ENCODE measurements around the gene C2CD2. TPM values are rescaled to one million over a fixed set of nuclear protein-coding genes. Genes with fewer than 3 reads are reported as not detected.

C2CD2 gene
- total RNA-seq, 3 donors from 2014 or later = 37.0 to 73.8 (median 41.6) TPM

GRCh38 chr21:41975391-41976272, 21.8 kb upstream of the C2CD2 start:
- no peaks in the 10 kb centered on the region for H3K36me3 ChIP-seq
- no peak overlapping the region for H3K27ac ChIP-seq
- H3K9me3 ChIP-seq = no peaks in the 10 kb centered on the region
- H3K4me3 ChIP-seq = no peak overlapping the region
- no peak for TF ChIP-seq POLR2A (IDR thresholded peaks at IDR 0.05)
- TF ChIP-seq CTCF (IDR thresholded peaks at IDR 0.05) = no peak
- TF ChIP-seq POLR2AphosphoS5 (IDR thresholded peaks at IDR 0.05) = no peak
- no peaks in the 10 kb centered on the region for H3K4me1 ChIP-seq
- H3K27me3 ChIP-seq = no peaks in the 10 kb centered on the region
- intact Hi-C loops (cut with DNase I; ENCODE audit: low total_unique reads) = no loop called here
- peak in 1 of 2 donors; percentile 14 for DNase-seq (ENCODE audit: low spot score in 2 of 2)

GRCh38 chr21:41974752-41975053, 20.9 kb upstream of the C2CD2 start:
- no peaks in the 10 kb centered on the region for H3K9me3 ChIP-seq
- intact Hi-C loops (cut with DNase I; ENCODE audit: low total_unique reads) = no loop called here
- DNase-seq (ENCODE audit: low spot score in 2 of 2) = peak in 1 of 2 donors; percentile 6

GRCh38 chr21:41973861-41974751, 20.3 kb upstream of the C2CD2 start:
- no peak for TF ChIP-seq POLR2AphosphoS5 (IDR thresholded peaks at IDR 0.05)
- Histone ChIP-seq H3K27me3 (no peaks in the 10 kb centered on the region), H3K36me3 (no peaks in the 10 kb centered on the region), H3K4me3 (no peak overlapping the region), H3K4me1 (no peaks in the 10 kb centered on the region), H3K27ac (no peak overlapping the region), H3K9me3 (no peaks in the 10 kb centered on the region)
- intact Hi-C loops (cut with DNase I; ENCODE audit: low total_unique reads) = no loop called here
- peak in 1 of 2 donors; percentile 13 for DNase-seq (ENCODE audit: low spot score in 2 of 2)

More at GRCh38 chr21:41974752-41975053, 20.9 kb upstream of the C2CD2 start:
- TF ChIP-seq CTCF (IDR thresholded peaks at IDR 0.05) (no peak), POLR2AphosphoS5 (IDR thresholded peaks at IDR 0.05) (no peak), POLR2A (IDR thresholded peaks at IDR 0.05) (no peak)
- Histone ChIP-seq H3K27me3 (no peaks in the 10 kb centered on the region), H3K27ac (no peak overlapping the region), H3K4me1 (no peaks in the 10 kb centered on the region), H3K36me3 (no peaks in the 10 kb centered on the region), H3K4me3 (no peak overlapping the region)

- H3K27ac ChIP-seq = no peak overlapping the region
- H3K4me3 ChIP-seq = no peak overlapping the region
- no peaks in the 10 kb centered on the region for H3K27me3 ChIP-seq
- H3K9me3 ChIP-seq = no peaks in the 10 kb centered on the region
- TF ChIP-seq POLR2AphosphoS5 (IDR thresholded peaks at IDR 0.05) (no peak), POLR2A (IDR thresholded peaks at IDR 0.05) (no peak), CTCF (IDR thresholded peaks at IDR 0.05) (no peak)
- no peaks in the 10 kb centered on the region for H3K4me1 ChIP-seq
- DNase-seq (ENCODE audit: low spot score in 2 of 2) = peak in 1 of 2 donors; percentile 15
- no peaks in the 10 kb centered on the region for H3K36me3 ChIP-seq
- intact Hi-C loops (cut with DNase I; ENCODE audit: low total_unique reads) = no loop called here
Observed at GRCh38 chr21:41973427-41973831, 19.6 kb upstream of the C2CD2 start.

- intact Hi-C loops (cut with DNase I; ENCODE audit: low total_unique reads) = no loop called here
- no peaks in the 10 kb centered on the region for H3K36me3 ChIP-seq
- peak; percentile 16 to 46 for DNase-seq (ENCODE audit: low spot score in 2 of 2)
- no peak for TF ChIP-seq POLR2AphosphoS5 (IDR thresholded peaks at IDR 0.05)
- TF ChIP-seq CTCF (IDR thresholded peaks at IDR 0.05) = no peak
- no peak for TF ChIP-seq POLR2A (IDR thresholded peaks at IDR 0.05)
- no peaks in the 10 kb centered on the region for H3K27me3 ChIP-seq
- H3K27ac ChIP-seq = no peak overlapping the region
- no peaks in the 10 kb centered on the region for H3K9me3 ChIP-seq
- H3K4me1 ChIP-seq = no peaks in the 10 kb centered on the region
- H3K4me3 ChIP-seq = no peak overlapping the region
Observed at GRCh38 chr21:41972511-41973205, 18.8 kb upstream of the C2CD2 start.

Measured in breast epithelium (tissue), 4 donors.